Measurements from ENCODE around the gene RAB3B. TPM values are rescaled to one million over a fixed set of nuclear protein-coding genes. Genes with fewer than 3 reads are reported as not detected.
"Not testable (repeated sequence)": the region's sequence is repeated elsewhere in the genome, so short reads cannot be mapped to it uniquely, and the experiment has no call there.

RAB3B gene
- total RNA-seq, 1 donor from 2014 or later, result 2.4 TPM

GRCh38 chr1:51969038-51969705 lies 21.3 kb downstream of the RAB3B start:
- H3K27me3 Mint-ChIP-seq (ENCODE audit: low read depth), result no peaks in the 10 kb centered on the region
- no peak for DNase-seq (ENCODE audit: low read depth, low spot score)
- no peaks in the 10 kb centered on the region for H3K9me3 Mint-ChIP-seq
- no peak overlapping the region for H3K27ac Mint-ChIP-seq (ENCODE audit: unreplicated experiment)
- TF ChIP-seq, protein P1, sequence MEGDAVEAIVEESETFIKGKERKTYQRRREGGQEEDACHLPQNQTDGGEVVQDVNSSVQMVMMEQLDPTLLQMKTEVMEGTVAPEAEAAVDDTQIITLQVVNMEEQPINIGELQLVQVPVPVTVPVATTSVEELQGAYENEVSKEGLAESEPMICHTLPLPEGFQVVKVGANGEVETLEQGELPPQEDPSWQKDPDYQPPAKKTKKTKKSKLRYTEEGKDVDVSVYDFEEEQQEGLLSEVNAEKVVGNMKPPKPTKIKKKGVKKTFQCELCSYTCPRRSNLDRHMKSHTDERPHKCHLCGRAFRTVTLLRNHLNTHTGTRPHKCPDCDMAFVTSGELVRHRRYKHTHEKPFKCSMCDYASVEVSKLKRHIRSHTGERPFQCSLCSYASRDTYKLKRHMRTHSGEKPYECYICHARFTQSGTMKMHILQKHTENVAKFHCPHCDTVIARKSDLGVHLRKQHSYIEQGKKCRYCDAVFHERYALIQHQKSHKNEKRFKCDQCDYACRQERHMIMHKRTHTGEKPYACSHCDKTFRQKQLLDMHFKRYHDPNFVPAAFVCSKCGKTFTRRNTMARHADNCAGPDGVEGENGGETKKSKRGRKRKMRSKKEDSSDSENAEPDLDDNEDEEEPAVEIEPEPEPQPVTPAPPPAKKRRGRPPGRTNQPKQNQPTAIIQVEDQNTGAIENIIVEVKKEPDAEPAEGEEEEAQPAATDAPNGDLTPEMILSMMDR (conservative IDR thresholded peaks at IDR 0.05), result no peak
- H3K4me1 Mint-ChIP-seq, result peaks cover 22% of the 10 kb centered on the region
- H3K4me3 Mint-ChIP-seq, result no peak overlapping the region
- H3K36me3 Mint-ChIP-seq (ENCODE audit: low read depth), result no peaks in the 10 kb centered on the region

- no peak overlapping the region for H3K27ac Mint-ChIP-seq (ENCODE audit: unreplicated experiment)
- H3K9me3 Mint-ChIP-seq, result no peaks in the 10 kb centered on the region
- no peak overlapping the region for H3K4me3 Mint-ChIP-seq
- H3K4me1 Mint-ChIP-seq, result peaks cover 16% of the 10 kb centered on the region
- H3K36me3 Mint-ChIP-seq (ENCODE audit: low read depth), result no peaks in the 10 kb centered on the region
- DNase-seq (ENCODE audit: low read depth, low spot score), result no peak
- TF ChIP-seq, protein P1 (conservative IDR thresholded peaks at IDR 0.05), result no peak
- no peaks in the 10 kb centered on the region for H3K27me3 Mint-ChIP-seq (ENCODE audit: low read depth)
Observed at GRCh38 chr1:51968632-51969031, 21.9 kb downstream of the RAB3B start.

DNA sequence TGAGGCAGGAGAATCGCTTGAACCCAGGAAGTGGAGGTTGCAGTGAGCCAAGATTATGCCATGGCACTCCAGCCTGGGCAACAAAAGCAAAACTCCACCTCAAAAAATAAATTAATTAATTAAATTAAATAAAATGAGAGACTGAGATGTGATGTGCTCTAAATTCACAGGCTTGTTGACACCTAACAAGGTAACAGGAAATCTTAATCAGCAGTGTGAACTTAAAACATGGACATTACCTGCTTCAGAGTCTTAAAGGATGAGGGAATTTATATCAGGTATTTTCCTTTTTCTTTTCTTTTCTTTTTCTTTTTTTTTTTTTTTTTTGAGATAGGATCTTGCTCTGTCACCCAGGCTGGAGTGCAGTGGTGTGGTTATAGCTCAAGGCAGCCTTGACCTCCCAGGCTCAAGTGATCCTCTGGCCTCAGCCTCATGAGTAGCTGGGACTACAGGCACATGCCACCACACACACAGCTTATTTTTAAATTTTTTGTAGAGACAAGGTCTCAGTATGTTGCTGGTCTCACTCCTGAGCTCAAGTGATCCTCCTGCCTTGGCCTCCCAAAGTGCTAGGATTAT lies 23.2 kb downstream of the RAB3B start:
- not testable (repeated sequence) for H3K4me3 Mint-ChIP-seq; H3K27ac Mint-ChIP-seq (ENCODE audit: unreplicated experiment); H3K9me3 Mint-ChIP-seq; H3K36me3 Mint-ChIP-seq (ENCODE audit: low read depth); H3K4me1 Mint-ChIP-seq; H3K27me3 Mint-ChIP-seq (ENCODE audit: low read depth); DNase-seq (ENCODE audit: low read depth, low spot score)

GRCh38 chr1:51966559-51966958 lies 23.9 kb downstream of the RAB3B start:
- no peaks in the 10 kb centered on the region for H3K36me3 Mint-ChIP-seq (ENCODE audit: low read depth)
- no peak overlapping the region for H3K27ac Mint-ChIP-seq (ENCODE audit: unreplicated experiment)
- H3K4me3 Mint-ChIP-seq, result no peak overlapping the region
- no peaks in the 10 kb centered on the region for H3K9me3 Mint-ChIP-seq
- DNase-seq (ENCODE audit: low read depth, low spot score), result no peak
- TF ChIP-seq, protein P1 (conservative IDR thresholded peaks at IDR 0.05), result no peak
- no peaks in the 10 kb centered on the region for H3K27me3 Mint-ChIP-seq (ENCODE audit: low read depth)
- peaks cover 6% of the 10 kb centered on the region for H3K4me1 Mint-ChIP-seq

DNA sequence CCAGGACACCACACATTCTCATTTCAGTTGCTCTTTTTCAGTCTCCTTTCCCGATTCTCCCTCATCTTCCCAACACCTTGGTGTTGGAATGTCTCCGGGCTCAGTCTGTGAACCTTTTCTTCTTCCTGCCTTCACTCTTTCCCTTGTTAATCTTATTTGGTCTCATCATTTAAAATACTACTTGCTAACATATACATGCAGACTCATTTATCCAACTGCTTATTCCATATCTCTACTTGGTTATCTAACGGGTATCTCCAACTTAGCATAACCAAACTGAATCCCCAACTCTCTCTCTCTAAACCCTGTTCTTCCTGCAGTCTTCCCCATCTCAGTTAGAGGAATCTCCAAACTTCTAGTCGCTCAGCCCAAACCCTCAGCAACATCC lies 26.2 kb downstream of the RAB3B start:
- TF ChIP-seq, protein P1 (conservative IDR thresholded peaks at IDR 0.05), result no peak
- Mint-ChIP-seq H3K27me3 (ENCODE audit: low read depth) (peaks cover 5% of the 10 kb centered on the region), H3K36me3 (ENCODE audit: low read depth) (no peaks in the 10 kb centered on the region), H3K27ac (ENCODE audit: unreplicated experiment) (no peak overlapping the region), H3K4me3 (no peak overlapping the region), H3K4me1 (no peaks in the 10 kb centered on the region), H3K9me3 (no peaks in the 10 kb centered on the region)
- no peak for DNase-seq (ENCODE audit: low read depth, low spot score)

GRCh38 chr1:51963592-51964308 lies 26.8 kb downstream of the RAB3B start:
- TF ChIP-seq, protein P1 (conservative IDR thresholded peaks at IDR 0.05), result no peak
- no peaks in the 10 kb centered on the region for H3K9me3 Mint-ChIP-seq

More at GRCh38 chr1:51963592-51964308, 26.8 kb downstream of the RAB3B start:
- Mint-ChIP-seq H3K4me3 (no peak overlapping the region), H3K36me3 (ENCODE audit: low read depth) (no peaks in the 10 kb centered on the region), H3K27ac (ENCODE audit: unreplicated experiment) (no peak overlapping the region), H3K4me1 (no peaks in the 10 kb centered on the region), H3K27me3 (ENCODE audit: low read depth) (peaks cover 5% of the 10 kb centered on the region)
- DNase-seq (ENCODE audit: low read depth, low spot score), result no peak
